ENCODE results near the gene UBASH3B. TPM values are rescaled to one million over a fixed set of nuclear protein-coding genes. Genes with fewer than 3 reads are reported as not detected.
A peak's percentile ranks its signal among the peaks of the same experiment; 100 is the strongest.

UBASH3B gene
- total RNA-seq, 4 donors from 2014 or later, result 4.2 to 41.2 (median 24.4) TPM

DNA sequence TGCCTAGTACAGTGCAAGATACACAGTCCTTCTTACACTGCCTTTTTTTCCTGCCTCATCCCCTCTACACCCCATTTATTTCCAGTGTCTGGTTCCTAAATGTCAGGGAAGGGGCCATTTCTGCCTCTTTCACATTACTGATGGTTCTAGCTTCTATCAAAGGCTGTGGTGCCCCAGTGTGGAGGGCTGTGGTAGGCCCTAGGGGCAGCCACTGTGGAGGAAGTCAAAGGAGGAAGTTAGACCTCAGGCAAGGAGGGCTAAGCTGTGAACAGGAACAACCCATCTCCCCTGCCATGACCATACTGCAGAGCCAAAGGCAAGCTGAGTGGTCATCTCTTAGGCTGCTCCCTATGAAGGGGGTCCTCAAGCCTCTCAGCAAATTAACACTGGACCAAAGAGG, 100.9 kb downstream of the UBASH3B start:
- no peaks in the 10 kb centered on the region for H3K27me3 ChIP-seq
- H3K4me3 ChIP-seq, result no peak overlapping the region
- H3K36me3 ChIP-seq, result no peaks in the 10 kb centered on the region
- TF ChIP-seq POLR2A (IDR thresholded peaks at IDR 0.05) (no peak), EP300 (IDR thresholded peaks at IDR 0.05) (no peak), POLR2AphosphoS5 (IDR thresholded peaks at IDR 0.05) (no peak)
- TF ChIP-seq, protein P1, sequence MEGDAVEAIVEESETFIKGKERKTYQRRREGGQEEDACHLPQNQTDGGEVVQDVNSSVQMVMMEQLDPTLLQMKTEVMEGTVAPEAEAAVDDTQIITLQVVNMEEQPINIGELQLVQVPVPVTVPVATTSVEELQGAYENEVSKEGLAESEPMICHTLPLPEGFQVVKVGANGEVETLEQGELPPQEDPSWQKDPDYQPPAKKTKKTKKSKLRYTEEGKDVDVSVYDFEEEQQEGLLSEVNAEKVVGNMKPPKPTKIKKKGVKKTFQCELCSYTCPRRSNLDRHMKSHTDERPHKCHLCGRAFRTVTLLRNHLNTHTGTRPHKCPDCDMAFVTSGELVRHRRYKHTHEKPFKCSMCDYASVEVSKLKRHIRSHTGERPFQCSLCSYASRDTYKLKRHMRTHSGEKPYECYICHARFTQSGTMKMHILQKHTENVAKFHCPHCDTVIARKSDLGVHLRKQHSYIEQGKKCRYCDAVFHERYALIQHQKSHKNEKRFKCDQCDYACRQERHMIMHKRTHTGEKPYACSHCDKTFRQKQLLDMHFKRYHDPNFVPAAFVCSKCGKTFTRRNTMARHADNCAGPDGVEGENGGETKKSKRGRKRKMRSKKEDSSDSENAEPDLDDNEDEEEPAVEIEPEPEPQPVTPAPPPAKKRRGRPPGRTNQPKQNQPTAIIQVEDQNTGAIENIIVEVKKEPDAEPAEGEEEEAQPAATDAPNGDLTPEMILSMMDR (IDR thresholded peaks at IDR 0.05), result peak in 1 of 2 donors; percentile 8
- H3K4me1 ChIP-seq, result no peaks in the 10 kb centered on the region
- DNase-seq (ENCODE audit: low spot score in 2 of 2), result no peak
- H3K27ac ChIP-seq, result no peak overlapping the region
- no peaks in the 10 kb centered on the region for H3K9me3 ChIP-seq

DNA sequence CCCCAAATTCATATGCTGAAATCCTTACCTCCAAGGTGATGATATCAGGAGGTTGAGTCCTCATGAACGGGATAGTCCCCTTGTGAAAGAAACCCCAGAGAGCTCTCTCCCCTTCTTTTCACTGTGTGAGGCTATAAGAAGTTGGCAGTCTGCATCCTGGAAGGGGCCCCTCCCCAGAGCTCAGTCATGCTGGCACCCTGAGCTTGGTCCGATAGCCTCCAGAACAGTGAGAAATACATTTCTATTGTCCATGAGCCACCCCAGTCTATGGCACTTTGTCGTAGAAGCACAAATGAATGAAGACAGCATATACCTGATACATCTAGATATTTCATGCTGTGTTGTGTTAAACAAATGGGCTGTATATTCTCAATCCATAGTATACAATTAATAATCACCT, 101.7 kb downstream of the UBASH3B start:
- DNase-seq (ENCODE audit: low spot score in 2 of 2), result no peak
- no peaks in the 10 kb centered on the region for H3K4me1 ChIP-seq
- TF ChIP-seq EP300 (IDR thresholded peaks at IDR 0.05) (no peak), POLR2A (IDR thresholded peaks at IDR 0.05) (no peak), POLR2AphosphoS5 (IDR thresholded peaks at IDR 0.05) (no peak)
- TF ChIP-seq, protein P1 (IDR thresholded peaks at IDR 0.05), result no peak
- H3K27ac ChIP-seq, result no peak overlapping the region
- no peaks in the 10 kb centered on the region for H3K27me3 ChIP-seq
- 95% methylated on average over 3 of the region's 3 CpGs for WGBS
- H3K36me3 ChIP-seq, result no peaks in the 10 kb centered on the region
- H3K4me3 ChIP-seq, result no peak overlapping the region
- no peaks in the 10 kb centered on the region for H3K9me3 ChIP-seq

DNA sequence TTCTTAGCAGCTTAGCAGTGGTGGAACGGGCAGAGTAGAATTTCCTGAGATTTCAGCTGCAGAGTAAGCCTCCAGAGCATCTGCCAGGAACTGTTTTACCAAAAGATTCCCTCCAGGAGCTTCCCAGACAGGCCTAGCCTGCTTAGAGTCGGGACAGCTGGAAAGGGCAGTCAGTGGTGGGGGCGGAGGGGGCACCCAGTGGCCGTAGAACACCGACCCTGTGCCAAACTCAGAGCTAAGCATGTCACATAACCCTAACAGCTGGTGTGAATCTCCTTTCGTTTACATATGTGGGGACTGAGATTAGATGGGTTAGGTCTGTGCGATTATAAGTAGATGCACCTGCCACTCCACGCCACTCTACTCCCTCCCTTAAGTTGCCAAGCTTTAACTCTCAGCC, 102.8 kb downstream of the UBASH3B start:
- no peak overlapping the region for H3K4me3 ChIP-seq
- H3K9me3 ChIP-seq, result no peaks in the 10 kb centered on the region
- no peak for DNase-seq (ENCODE audit: low spot score in 2 of 2)
- H3K27ac ChIP-seq, result no peak overlapping the region
- no peak for TF ChIP-seq POLR2AphosphoS5 (IDR thresholded peaks at IDR 0.05)
- TF ChIP-seq, protein P1 (IDR thresholded peaks at IDR 0.05), result no peak
- TF ChIP-seq EP300 (IDR thresholded peaks at IDR 0.05), result no peak
- TF ChIP-seq POLR2A (IDR thresholded peaks at IDR 0.05), result no peak
- H3K4me1 ChIP-seq, result no peaks in the 10 kb centered on the region
- H3K27me3 ChIP-seq, result no peaks in the 10 kb centered on the region
- H3K36me3 ChIP-seq, result no peaks in the 10 kb centered on the region
- WGBS, result 81% methylated on average over 8 of the region's 8 CpGs

DNA sequence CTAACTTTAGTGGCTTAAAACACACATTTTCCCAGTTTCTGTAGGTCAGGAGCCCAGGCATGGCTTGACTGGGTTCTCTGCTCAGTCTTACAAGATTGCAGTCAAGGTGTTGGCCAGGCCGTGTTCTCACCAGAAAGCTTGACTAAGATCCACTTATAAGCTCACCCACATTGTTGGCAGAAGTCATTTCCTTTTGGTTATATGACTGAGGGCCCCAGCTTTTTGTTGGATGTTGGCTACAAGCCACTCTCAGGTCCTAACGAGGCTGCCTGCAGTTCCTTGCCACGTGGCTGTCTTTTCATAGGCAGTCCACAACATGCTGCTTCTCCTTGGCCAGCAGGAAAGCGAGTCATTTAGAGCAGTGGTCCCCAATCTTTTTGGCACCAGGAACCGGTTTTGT, 103.5 kb downstream of the UBASH3B start:
- DNase-seq (ENCODE audit: low spot score in 2 of 2), result no peak
- H3K27ac ChIP-seq, result no peak overlapping the region
- no peaks in the 10 kb centered on the region for H3K9me3 ChIP-seq
- WGBS, result 46% methylated on average over 5 of the region's 5 CpGs
- H3K27me3 ChIP-seq, result no peaks in the 10 kb centered on the region
- H3K4me1 ChIP-seq, result no peaks in the 10 kb centered on the region
- H3K4me3 ChIP-seq, result no peak overlapping the region
- H3K36me3 ChIP-seq, result no peaks in the 10 kb centered on the region
- TF ChIP-seq POLR2A (IDR thresholded peaks at IDR 0.05), result no peak
- TF ChIP-seq POLR2AphosphoS5 (IDR thresholded peaks at IDR 0.05), result no peak
- TF ChIP-seq, protein P1 (IDR thresholded peaks at IDR 0.05), result no peak
- TF ChIP-seq EP300 (IDR thresholded peaks at IDR 0.05), result no peak

DNA sequence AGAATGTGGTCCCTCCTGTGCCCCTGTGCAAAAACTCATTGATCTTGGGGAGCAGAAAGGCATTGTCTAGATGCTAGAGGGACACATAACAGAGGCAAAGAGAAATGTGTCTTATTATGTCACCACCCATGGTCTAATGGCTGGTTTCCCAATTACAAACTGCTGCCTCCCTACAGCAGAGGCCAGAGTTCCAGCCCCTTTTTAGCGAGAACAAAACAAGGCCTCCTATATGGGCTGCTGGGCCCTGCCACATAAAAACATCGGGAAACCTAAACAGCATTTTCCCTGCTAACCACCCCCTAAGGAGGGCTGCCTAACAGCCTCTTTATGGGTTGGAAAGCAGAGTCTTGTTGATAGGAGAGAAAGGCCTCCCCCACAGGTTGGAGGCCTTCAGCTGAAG, 107.6 kb downstream of the UBASH3B start:
- DNase-seq (ENCODE audit: low spot score in 2 of 2), result no peak
- WGBS, result 56% methylated on average over 2 of the region's 2 CpGs
- TF ChIP-seq EP300 (IDR thresholded peaks at IDR 0.05) (no peak), POLR2A (IDR thresholded peaks at IDR 0.05) (no peak), POLR2AphosphoS5 (IDR thresholded peaks at IDR 0.05) (no peak)
- TF ChIP-seq, protein P1 (IDR thresholded peaks at IDR 0.05), result no peak
- no peaks in the 10 kb centered on the region for H3K9me3 ChIP-seq
- H3K4me3 ChIP-seq, result no peak overlapping the region
- no peaks in the 10 kb centered on the region for H3K36me3 ChIP-seq
- no peaks in the 10 kb centered on the region for H3K4me1 ChIP-seq
- no peak overlapping the region for H3K27ac ChIP-seq
- no peaks in the 10 kb centered on the region for H3K27me3 ChIP-seq

Measured in suprapubic skin (tissue), 4 donors.